C4-2B (cell line): Measurements from ENCODE around the gene KCNQ1OT1.

ENCODE experiments used
- ZFX ChIP-seq: fragments of 450-650 bp; IDR thresholded peaks from 2 replicates; pipeline ENCODE4 v1.6.1; 2017
- TF ChIP-seq, protein P1 (sequence below): fragments of 450-650 bp; conservative IDR thresholded peaks from 2 replicates; pipeline ENCODE4 v1.5.1; 2017; ENCODE audit warnings: mild to moderate bottlenecking

DNA sequence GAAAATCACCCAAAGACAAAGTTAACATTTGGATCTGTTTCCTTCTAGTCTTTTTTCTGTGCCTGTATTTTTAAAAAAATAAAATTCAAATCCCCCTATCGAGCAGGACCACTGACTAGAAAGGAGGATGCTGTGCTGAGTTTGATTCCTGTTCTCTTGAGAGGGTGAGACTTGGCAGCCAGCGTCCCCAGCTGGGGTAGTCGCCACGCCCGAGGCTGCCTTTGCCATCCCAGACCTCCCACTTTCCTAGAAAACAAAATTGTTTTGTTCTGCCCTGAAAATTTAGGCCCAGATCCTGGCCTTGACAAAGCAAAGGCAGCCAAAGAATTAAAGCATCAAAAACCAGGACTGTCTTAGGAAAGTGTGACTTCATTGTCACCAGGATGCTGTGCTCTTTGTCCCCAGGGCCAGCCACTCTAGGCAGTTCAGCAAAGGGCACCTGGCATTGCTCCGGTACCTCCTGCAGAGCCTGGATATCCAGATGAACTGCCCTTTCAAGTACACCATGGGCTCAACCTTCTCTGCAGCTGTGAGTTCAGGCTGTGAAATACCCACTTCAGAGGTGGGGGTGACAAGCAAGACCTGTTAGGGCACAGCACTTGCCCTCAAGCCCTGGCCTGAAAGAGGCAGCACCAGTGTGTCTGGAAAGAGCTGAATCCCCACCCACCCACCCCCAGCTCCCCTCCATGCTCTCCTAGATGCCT lies 44.6 kb downstream of the KCNQ1OT1 start:
- TF ChIP-seq, protein P1, sequence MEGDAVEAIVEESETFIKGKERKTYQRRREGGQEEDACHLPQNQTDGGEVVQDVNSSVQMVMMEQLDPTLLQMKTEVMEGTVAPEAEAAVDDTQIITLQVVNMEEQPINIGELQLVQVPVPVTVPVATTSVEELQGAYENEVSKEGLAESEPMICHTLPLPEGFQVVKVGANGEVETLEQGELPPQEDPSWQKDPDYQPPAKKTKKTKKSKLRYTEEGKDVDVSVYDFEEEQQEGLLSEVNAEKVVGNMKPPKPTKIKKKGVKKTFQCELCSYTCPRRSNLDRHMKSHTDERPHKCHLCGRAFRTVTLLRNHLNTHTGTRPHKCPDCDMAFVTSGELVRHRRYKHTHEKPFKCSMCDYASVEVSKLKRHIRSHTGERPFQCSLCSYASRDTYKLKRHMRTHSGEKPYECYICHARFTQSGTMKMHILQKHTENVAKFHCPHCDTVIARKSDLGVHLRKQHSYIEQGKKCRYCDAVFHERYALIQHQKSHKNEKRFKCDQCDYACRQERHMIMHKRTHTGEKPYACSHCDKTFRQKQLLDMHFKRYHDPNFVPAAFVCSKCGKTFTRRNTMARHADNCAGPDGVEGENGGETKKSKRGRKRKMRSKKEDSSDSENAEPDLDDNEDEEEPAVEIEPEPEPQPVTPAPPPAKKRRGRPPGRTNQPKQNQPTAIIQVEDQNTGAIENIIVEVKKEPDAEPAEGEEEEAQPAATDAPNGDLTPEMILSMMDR: no peak
- no peak for TF ChIP-seq ZFX
